Measurements from ENCODE around the gene QSOX1.

The QSOX1 gene

DNA sequence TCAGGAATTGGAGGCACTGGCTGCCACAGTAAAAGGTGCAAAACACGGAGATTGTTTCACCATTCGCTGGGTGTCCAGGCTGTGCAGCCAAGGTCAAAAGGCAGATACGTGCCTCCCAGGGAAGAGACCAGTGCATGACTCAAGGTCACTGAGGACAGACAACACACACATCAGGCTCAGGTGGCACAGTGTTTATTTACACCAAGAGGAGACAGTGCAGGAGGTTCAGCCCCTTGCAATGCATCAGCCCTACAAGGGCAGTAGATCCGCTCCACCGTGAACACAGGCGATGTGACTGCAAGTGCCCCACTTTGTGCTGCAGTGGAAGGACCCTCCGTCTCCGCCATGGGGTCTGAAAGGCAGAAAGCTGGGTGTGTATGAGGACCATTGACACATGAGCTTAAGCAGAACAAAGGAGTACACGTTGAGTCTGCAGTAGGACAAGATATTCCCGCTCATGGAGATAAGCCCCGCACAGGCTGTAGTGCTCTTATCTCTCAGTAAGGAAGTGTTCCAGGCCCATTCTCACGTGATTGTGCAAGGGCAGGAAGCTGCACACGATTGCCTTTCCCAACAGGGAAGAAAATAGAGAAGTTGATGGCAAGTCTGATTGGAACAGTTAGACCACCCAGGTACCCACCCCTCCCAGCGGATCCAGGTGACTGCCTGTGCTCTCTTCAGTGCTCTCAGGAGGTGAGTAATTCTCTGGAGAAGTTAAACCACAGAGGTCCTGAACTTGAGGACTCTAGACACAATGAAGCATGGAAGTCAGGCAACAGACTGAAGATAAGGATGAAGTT lies 37.5 kb upstream of the QSOX1 start:
- H3K36me3 Mint-ChIP-seq (ENCODE audit: low read depth): peaks cover 20% of the 10 kb centered on the region
- peaks cover 12% of the 10 kb centered on the region for H3K4me1 Mint-ChIP-seq
- TF ChIP-seq, protein P1, sequence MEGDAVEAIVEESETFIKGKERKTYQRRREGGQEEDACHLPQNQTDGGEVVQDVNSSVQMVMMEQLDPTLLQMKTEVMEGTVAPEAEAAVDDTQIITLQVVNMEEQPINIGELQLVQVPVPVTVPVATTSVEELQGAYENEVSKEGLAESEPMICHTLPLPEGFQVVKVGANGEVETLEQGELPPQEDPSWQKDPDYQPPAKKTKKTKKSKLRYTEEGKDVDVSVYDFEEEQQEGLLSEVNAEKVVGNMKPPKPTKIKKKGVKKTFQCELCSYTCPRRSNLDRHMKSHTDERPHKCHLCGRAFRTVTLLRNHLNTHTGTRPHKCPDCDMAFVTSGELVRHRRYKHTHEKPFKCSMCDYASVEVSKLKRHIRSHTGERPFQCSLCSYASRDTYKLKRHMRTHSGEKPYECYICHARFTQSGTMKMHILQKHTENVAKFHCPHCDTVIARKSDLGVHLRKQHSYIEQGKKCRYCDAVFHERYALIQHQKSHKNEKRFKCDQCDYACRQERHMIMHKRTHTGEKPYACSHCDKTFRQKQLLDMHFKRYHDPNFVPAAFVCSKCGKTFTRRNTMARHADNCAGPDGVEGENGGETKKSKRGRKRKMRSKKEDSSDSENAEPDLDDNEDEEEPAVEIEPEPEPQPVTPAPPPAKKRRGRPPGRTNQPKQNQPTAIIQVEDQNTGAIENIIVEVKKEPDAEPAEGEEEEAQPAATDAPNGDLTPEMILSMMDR (IDR thresholded peaks at IDR 0.05; ENCODE audit: unreplicated experiment in 3 of 3): no peak
- H3K27ac Mint-ChIP-seq: no peak overlapping the region
- H3K4me3 Mint-ChIP-seq: no peak overlapping the region
- H3K27me3 Mint-ChIP-seq (ENCODE audit: low read depth): no peaks in the 10 kb centered on the region
- no peaks in the 10 kb centered on the region for H3K9me3 Mint-ChIP-seq

DNA sequence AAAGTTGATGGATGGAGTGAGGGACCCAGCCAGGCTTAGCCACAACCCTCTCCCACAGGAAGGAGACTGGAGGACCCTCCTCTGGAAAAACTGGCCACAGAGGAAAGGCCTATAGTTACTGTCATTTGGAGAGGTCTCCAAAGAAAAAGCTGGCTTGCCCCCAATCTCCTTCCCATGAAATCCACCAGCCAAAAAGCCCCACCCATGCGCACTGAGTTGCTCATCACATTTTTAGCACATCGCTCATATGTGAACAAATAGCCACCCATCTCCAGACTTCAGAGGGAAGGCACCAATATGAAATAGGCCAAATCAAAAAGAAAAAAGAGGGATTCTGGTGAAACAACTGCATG lies 36.9 kb upstream of the QSOX1 start:
- Mint-ChIP-seq H3K4me3 (no peak overlapping the region), H3K36me3 (ENCODE audit: low read depth) (peaks cover 14% of the 10 kb centered on the region), H3K4me1 (peaks cover 7% of the 10 kb centered on the region), H3K27me3 (ENCODE audit: low read depth) (no peaks in the 10 kb centered on the region), H3K27ac (no peak overlapping the region), H3K9me3 (no peaks in the 10 kb centered on the region)
- TF ChIP-seq, protein P1 (IDR thresholded peaks at IDR 0.05; ENCODE audit: unreplicated experiment in 3 of 3): no peak

DNA sequence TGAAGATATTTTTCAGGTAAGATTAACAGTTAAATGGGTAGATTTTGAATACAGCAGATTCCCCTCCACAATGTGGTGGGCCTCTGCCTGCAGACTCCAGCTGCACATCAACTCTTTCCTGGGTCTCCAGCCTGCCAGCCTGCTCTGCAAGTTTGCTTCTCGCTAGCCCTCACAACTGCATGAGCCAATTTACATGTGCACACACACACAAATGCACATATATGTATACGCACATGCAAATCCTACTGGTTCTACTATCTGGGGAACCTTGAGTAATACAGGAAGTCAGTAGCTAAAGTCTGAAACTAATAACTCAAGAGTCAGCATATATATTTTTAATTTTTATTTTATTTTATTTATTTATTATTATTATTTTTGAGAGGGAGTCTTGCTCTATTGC lies 34.8 kb upstream of the QSOX1 start:
- Mint-ChIP-seq H3K27ac (no peak overlapping the region), H3K4me1 (no peaks in the 10 kb centered on the region), H3K9me3 (no peaks in the 10 kb centered on the region), H3K4me3 (no peak overlapping the region), H3K36me3 (ENCODE audit: low read depth) (peaks cover 8% of the 10 kb centered on the region), H3K27me3 (ENCODE audit: low read depth) (no peaks in the 10 kb centered on the region)
- TF ChIP-seq, protein P1 (IDR thresholded peaks at IDR 0.05; ENCODE audit: unreplicated experiment in 3 of 3): no peak

DNA sequence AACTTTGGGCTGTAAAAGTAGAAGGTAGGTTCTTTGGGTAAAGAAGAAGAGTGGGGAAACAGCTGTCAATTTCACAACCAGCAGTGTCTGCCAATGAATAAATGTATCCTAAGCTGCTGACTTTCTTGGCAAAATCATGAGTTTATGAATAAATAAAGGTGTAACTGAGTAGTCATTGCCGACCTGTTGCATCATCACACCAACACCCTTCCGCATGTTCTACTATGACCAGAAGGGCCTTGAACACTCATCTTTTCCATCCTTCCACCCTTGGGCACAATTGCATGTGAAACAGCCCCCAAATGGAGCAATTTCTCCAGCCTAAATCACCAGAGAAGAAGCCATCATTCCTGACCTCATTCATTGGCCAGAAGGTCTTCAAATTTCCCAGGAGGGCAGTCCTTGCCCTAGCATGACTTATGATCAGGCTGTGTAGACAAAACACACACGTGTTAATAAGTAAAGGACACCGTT lies 31.2 kb upstream of the QSOX1 start:
- no peak overlapping the region for H3K27ac Mint-ChIP-seq
- no peaks in the 10 kb centered on the region for H3K9me3 Mint-ChIP-seq
- no peak overlapping the region for H3K4me3 Mint-ChIP-seq
- H3K36me3 Mint-ChIP-seq (ENCODE audit: low read depth): no peaks in the 10 kb centered on the region
- TF ChIP-seq, protein P1 (IDR thresholded peaks at IDR 0.05; ENCODE audit: unreplicated experiment in 3 of 3): no peak
- peaks cover 3% of the 10 kb centered on the region for H3K27me3 Mint-ChIP-seq (ENCODE audit: low read depth)
- no peaks in the 10 kb centered on the region for H3K4me1 Mint-ChIP-seq

DNA sequence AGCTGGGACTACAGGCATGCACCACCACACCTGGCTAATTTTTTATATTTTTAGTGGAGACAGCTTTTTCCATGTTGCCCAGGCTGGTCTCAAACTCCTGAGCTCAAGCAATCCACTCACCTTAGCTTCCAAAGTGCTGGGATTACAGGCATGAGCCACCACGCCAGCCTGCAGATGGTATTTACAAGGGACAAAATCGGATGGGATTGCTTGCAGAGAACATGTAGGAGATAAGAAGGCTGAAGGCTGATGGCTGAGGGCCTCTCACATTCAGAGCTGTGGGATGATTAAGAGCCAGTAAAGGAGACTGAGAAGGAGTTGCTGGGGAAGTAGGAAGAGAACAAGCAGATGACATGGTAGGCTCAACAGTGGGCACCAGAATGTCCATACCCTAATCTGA lies 24.0 kb upstream of the QSOX1 start:
- peaks cover 4% of the 10 kb centered on the region for H3K9me3 Mint-ChIP-seq
- H3K27ac Mint-ChIP-seq: no peak overlapping the region
- no peaks in the 10 kb centered on the region for H3K4me1 Mint-ChIP-seq
- no peaks in the 10 kb centered on the region for H3K36me3 Mint-ChIP-seq (ENCODE audit: low read depth)
- TF ChIP-seq, protein P1 (IDR thresholded peaks at IDR 0.05; ENCODE audit: unreplicated experiment in 3 of 3): no peak
- peaks cover 3% of the 10 kb centered on the region for H3K27me3 Mint-ChIP-seq (ENCODE audit: low read depth)
- H3K4me3 Mint-ChIP-seq: no peak overlapping the region

DNA sequence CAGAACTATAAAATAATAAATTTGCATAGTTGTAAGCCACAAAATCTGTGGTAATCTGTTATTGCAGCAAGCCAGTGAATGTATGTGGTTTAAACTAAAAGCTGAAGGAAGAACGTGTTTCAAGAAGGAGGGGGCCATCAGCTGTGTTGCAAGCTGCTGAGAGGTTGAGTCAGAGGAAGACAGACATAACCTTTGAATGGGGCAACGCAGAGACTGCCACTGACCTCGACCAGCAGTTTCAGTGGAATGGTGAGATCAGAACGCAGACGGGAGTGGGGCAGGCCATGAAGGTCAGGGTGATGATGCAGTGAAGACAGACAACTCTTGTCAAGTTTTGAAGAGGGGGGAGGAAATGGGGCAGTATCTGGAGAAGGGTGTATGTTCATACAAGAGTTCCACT lies 23.2 kb upstream of the QSOX1 start:
- Mint-ChIP-seq H3K36me3 (ENCODE audit: low read depth) (no peaks in the 10 kb centered on the region), H3K27me3 (ENCODE audit: low read depth) (no peaks in the 10 kb centered on the region)
- TF ChIP-seq, protein P1 (IDR thresholded peaks at IDR 0.05; ENCODE audit: unreplicated experiment in 3 of 3): no peak

More for the DNA sequence above, 23.2 kb upstream of the QSOX1 start:
- H3K4me1 Mint-ChIP-seq: no peaks in the 10 kb centered on the region
- H3K4me3 Mint-ChIP-seq: no peak overlapping the region
- peaks cover 5% of the 10 kb centered on the region for H3K9me3 Mint-ChIP-seq
- no peak overlapping the region for H3K27ac Mint-ChIP-seq
